PC-9 (cell line): ENCODE results near the gene DUSP10. TPM values are rescaled to one million over a fixed set of nuclear protein-coding genes. Genes with fewer than 3 reads are reported as not detected.

Source experiments
- BruUV-seq: library from RNA; stranded (reverse); fragments of 400-500 nt; replicated peaks from 2 replicates; lab custom pipeline; 2021; lab: Mats Ljungman, UMichigan
- CTCF ChIA-PET: fragments of 300-600 bp; sonication (Branson Sonifier 250); formaldehyde crosslinking; loops from one replicate; lab custom pipeline; 2022; ENCODE audit warnings: antibody characterized with exemption; lab: Charles Lee
- POLR2A ChIA-PET: fragments of 300-600 bp; sonication (Branson Sonifier 250); formaldehyde crosslinking; loops from one replicate; lab custom pipeline; 2022; ENCODE audit warnings: antibody characterized with exemption; ENCODE audit not compliant: unreplicated experiment; lab: Charles Lee
- DNase-seq, 2 experiments: peaks; one replicate each; pipeline versions ENCODE4 v3.0.0 to v3.0.0-alpha.2; 2015 to 2022; ENCODE audit warnings: mixed read lengths in 1 of 2
- H2AFZ ChIP-seq: fragments of 200-600 bp; sonication (generic); 2 replicates; pipeline ENCODE4 v1.8.1; 2017; ENCODE audit warnings: antibody characterized with exemption
- H3F3A ChIP-seq: fragments of 200-600 bp; sonication (generic); 2 replicates; pipeline ENCODE4 v1.8.1; 2017; ENCODE audit warnings: antibody characterized with exemption, mild to moderate bottlenecking, low read depth; ENCODE audit not compliant: insufficient read depth
- H3K27ac ChIP-seq: fragments of 200-600 bp; sonication (generic); 2 replicates; pipeline ENCODE4 v1.6.1; 2016; ENCODE audit warnings: mixed run types
- H3K27me3 ChIP-seq: fragments of 200-600 bp; sonication (generic); 2 replicates; pipeline ENCODE4 v1.6.1; 2016; ENCODE audit warnings: low read depth, mixed run types; ENCODE audit not compliant: insufficient read depth
- H3K36me3 ChIP-seq: fragments of 200-600 bp; sonication (generic); 2 replicates; pipeline ENCODE4 v1.6.1; 2016; ENCODE audit warnings: low read depth, mixed run types
- H3K4me1 ChIP-seq: fragments of 200-600 bp; sonication (generic); replicated peaks from 2 replicates; pipeline ENCODE4 v1.6.1; 2016; ENCODE audit warnings: mixed run types; ENCODE audit not compliant: insufficient read depth
- H3K4me2 ChIP-seq: fragments of 200-600 bp; sonication (generic); 2 replicates; pipeline ENCODE4 v1.6.1; 2017; ENCODE audit warnings: mixed run types
- H3K4me3 ChIP-seq: fragments of 200-600 bp; sonication (generic); 2 replicates; pipeline ENCODE4 v1.6.1; 2016; ENCODE audit warnings: mixed run types
- H3K79me2 ChIP-seq: fragments of 200-600 bp; sonication (generic); 2 replicates; pipeline ENCODE4 v1.6.1; 2017; ENCODE audit warnings: low read depth, mixed run types
- H3K9me2 ChIP-seq: fragments of 200-600 bp; sonication (generic); 2 replicates; pipeline ENCODE4 v1.8.1; 2017; ENCODE audit warnings: mild to moderate bottlenecking; ENCODE audit not compliant: insufficient read depth
- H3K9me3 ChIP-seq: fragments of 200-600 bp; sonication (generic); 2 replicates; pipeline ENCODE4 v1.8.1; 2016; ENCODE audit warnings: low read depth; ENCODE audit not compliant: insufficient read depth
- H4K20me1 ChIP-seq: fragments of 200-600 bp; sonication (generic); 2 replicates; pipeline ENCODE4 v1.8.1; 2017; ENCODE audit not compliant: insufficient read depth
- EZH2 ChIP-seq: fragments of 200-600 bp; sonication (generic); IDR thresholded peaks from 2 replicates; pipeline ENCODE4 v1.8.0; 2017; ENCODE audit warnings: antibody characterized with exemption, low read depth
- intact Hi-C: fragments of 100-400 bp; cut with micrococcal nuclease; formaldehyde crosslinking; loops from one replicate; pipeline ENCODE4 v1.10.0; 2022; ENCODE audit not compliant: unreplicated experiment
- total RNA-seq: library from RNA; stranded (reverse); gene quantifications from 2 replicates; pipeline ENCODE4 v1.2.3, GENCODE V29; 2021
- TF ChIP-seq, protein P1 (sequence below): fragments of 200-600 bp; sonication (generic); conservative IDR thresholded peaks from 2 replicates; pipeline ENCODE4 v1.6.1; 2017; ENCODE audit warnings: mixed run types, antibody characterized with exemption, mild to moderate bottlenecking, moderate library complexity

The DUSP10 gene
- total RNA-seq, 1 experiment from 2014 or later = 7.0 TPM

DNA sequence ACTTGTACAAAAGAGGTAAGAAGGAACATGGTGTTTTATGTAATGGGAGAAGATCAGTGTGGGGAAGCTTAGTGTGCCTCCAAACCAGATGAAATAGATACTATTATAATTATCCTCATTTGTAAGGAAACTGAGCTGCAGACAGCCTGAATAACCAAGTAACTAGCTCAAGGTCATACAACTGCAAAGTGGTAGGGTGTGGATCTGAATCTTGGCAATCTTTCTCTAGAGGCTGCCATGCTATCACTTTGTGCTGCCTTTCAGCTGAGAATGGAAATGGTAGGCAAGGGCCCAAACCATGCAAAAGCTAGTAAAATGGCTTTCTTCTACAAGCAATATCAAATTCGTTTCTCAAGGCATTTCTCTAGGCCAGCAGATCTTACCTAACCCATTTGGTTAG lies 51.0 kb downstream of the DUSP10 start:
- H3F3A ChIP-seq = no peaks in the 10 kb centered on the region
- no peaks in the 10 kb centered on the region for H3K36me3 ChIP-seq
- TF ChIP-seq, protein P1, sequence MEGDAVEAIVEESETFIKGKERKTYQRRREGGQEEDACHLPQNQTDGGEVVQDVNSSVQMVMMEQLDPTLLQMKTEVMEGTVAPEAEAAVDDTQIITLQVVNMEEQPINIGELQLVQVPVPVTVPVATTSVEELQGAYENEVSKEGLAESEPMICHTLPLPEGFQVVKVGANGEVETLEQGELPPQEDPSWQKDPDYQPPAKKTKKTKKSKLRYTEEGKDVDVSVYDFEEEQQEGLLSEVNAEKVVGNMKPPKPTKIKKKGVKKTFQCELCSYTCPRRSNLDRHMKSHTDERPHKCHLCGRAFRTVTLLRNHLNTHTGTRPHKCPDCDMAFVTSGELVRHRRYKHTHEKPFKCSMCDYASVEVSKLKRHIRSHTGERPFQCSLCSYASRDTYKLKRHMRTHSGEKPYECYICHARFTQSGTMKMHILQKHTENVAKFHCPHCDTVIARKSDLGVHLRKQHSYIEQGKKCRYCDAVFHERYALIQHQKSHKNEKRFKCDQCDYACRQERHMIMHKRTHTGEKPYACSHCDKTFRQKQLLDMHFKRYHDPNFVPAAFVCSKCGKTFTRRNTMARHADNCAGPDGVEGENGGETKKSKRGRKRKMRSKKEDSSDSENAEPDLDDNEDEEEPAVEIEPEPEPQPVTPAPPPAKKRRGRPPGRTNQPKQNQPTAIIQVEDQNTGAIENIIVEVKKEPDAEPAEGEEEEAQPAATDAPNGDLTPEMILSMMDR = no peak
- no peak for TF ChIP-seq EZH2
- no peaks in the 10 kb centered on the region for H3K9me3 ChIP-seq
- DNase-seq = no peak
- ChIA-PET CTCF (no interaction called here), POLR2A (no interaction called here)
- H4K20me1 ChIP-seq = no peaks in the 10 kb centered on the region
- H3K79me2 ChIP-seq = no peaks in the 10 kb centered on the region
- H3K9me2 ChIP-seq = no peaks in the 10 kb centered on the region
- no peak overlapping the region for H3K27ac ChIP-seq
- no TSS peak for BruUV-seq
- no peaks in the 10 kb centered on the region for H3K4me1 ChIP-seq
- H2AFZ ChIP-seq = no peak overlapping the region
- intact Hi-C loops = no loop called here
- no peaks in the 10 kb centered on the region for H3K27me3 ChIP-seq
- H3K4me3 ChIP-seq = no peak overlapping the region
- H3K4me2 ChIP-seq = no peak overlapping the region

DNA sequence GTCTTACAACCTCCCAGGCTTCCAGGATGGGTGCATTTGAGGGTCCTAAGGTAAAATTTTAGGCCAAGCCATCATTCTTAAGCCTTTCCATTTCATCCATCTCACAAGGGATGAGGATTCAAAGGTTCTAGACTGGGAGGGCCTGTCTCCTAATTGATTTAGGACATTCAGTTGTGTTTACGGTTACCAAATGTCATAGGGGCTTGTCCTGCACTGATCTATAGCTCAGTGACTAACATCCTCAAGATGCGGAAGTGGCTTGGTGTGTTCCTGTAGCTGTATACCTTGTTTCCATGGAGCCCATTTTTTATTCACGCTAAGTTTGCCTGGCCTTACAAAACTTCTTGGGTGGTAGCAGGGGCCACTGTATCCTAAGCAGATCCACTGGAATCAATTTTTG lies 52.8 kb downstream of the DUSP10 start:
- no peaks in the 10 kb centered on the region for H3K4me1 ChIP-seq
- H3K9me3 ChIP-seq = no peaks in the 10 kb centered on the region
- TF ChIP-seq, protein P1 = no peak
- no peak for TF ChIP-seq EZH2
- no peak overlapping the region for H3K27ac ChIP-seq
- DNase-seq = peak in 1 of 2 experiments; percentile 7
- H3F3A ChIP-seq = no peaks in the 10 kb centered on the region
- no peak overlapping the region for H3K4me3 ChIP-seq
- ChIA-PET POLR2A (interaction anchor here (0.6 kb wide), 1 partner anchor 928 kb away, joined by 4 read pairs; no protein-coding TSS in a partner anchor), CTCF (no interaction called here)
- H4K20me1 ChIP-seq = no peaks in the 10 kb centered on the region
- no peak overlapping the region for H3K4me2 ChIP-seq
- intact Hi-C loops = no loop called here
- BruUV-seq = no TSS peak
- H3K9me2 ChIP-seq = no peaks in the 10 kb centered on the region
- H2AFZ ChIP-seq = no peak overlapping the region
- no peaks in the 10 kb centered on the region for H3K36me3 ChIP-seq
- no peaks in the 10 kb centered on the region for H3K79me2 ChIP-seq
- no peaks in the 10 kb centered on the region for H3K27me3 ChIP-seq

DNA sequence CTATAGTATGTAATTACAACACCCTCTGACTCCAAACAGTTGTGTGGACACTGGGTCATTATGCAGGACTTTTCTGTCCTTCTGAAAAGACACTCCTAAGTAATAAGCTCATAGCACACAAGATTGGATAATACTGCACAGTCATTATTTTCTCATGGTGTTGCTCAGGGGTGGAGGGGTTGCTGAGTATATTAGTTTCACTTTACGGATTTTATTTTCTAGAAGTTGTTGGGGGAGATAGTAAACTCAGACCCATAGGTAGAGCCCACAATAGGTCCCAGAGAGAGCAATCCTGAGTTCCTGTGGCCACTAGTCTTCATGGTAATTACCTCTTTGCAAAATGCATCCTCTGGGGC lies 53.4 kb downstream of the DUSP10 start:
- CTCF ChIA-PET = interaction anchor here (0.7 kb wide), 1 partner anchor 872 kb away, joined by 4 read pairs; no protein-coding TSS in a partner anchor

More for the DNA sequence above, 53.4 kb downstream of the DUSP10 start:
- no peaks in the 10 kb centered on the region for H3K79me2 ChIP-seq
- intact Hi-C loops = no loop called here
- no peaks in the 10 kb centered on the region for H3F3A ChIP-seq
- no peaks in the 10 kb centered on the region for H3K9me3 ChIP-seq
- H2AFZ ChIP-seq = no peak overlapping the region
- no peak for TF ChIP-seq EZH2
- TF ChIP-seq, protein P1 = no peak
- H3K9me2 ChIP-seq = no peaks in the 10 kb centered on the region
- POLR2A ChIA-PET = no interaction called here
- no peaks in the 10 kb centered on the region for H3K36me3 ChIP-seq
- H3K27me3 ChIP-seq = no peaks in the 10 kb centered on the region
- no peak for DNase-seq
- H3K4me2 ChIP-seq = no peak overlapping the region
- H3K4me3 ChIP-seq = no peak overlapping the region
- no peak overlapping the region for H3K27ac ChIP-seq
- H4K20me1 ChIP-seq = no peaks in the 10 kb centered on the region
- no TSS peak for BruUV-seq
- no peaks in the 10 kb centered on the region for H3K4me1 ChIP-seq
